ENCODE data around the gene TNNT3.

Gene TNNT3

DNA sequence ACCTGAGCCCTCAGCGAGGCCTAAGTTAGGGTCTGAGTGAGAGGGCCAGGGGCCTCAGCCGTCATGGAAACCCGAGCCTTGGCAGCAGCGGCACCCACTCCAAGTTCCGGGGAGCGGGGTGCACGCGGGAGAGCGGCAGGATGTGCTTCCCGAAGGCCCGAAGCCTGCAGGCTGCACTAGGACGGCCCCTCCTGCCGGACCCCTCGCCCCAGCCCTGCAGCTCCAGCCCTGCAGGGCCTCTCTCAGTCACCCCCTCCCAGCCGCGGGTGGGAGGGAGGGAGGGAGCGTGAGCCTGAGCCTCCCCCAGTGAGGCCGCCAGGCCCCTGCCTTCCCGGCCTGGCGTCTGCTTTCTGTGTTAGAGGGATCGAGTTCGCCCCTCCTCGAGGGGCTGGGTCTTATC is 50.3 kb downstream of the TNNT3 start:
- H3K36me3 ChIP-seq (ENCODE audit: control insufficient read depth, insufficient read depth, low read length) = no peaks in the 10 kb centered on the region
- H3K4me3 ChIP-seq (ENCODE audit: low read depth, low read length) = no peak overlapping the region
- H3K27ac ChIP-seq (ENCODE audit: low read depth, low read length) = no peak overlapping the region
- H3K9me3 ChIP-seq (ENCODE audit: control insufficient read depth, insufficient read depth, low read depth, low read length) = no peaks in the 10 kb centered on the region
- H3K27me3 ChIP-seq (ENCODE audit: control insufficient read depth, insufficient read depth, low read length) = no peaks in the 10 kb centered on the region
- H3K4me1 ChIP-seq (ENCODE audit: control insufficient read depth, insufficient read depth, low read length) = no peaks in the 10 kb centered on the region
- H3K9ac ChIP-seq (ENCODE audit: low read length) = no peak overlapping the region

DNA sequence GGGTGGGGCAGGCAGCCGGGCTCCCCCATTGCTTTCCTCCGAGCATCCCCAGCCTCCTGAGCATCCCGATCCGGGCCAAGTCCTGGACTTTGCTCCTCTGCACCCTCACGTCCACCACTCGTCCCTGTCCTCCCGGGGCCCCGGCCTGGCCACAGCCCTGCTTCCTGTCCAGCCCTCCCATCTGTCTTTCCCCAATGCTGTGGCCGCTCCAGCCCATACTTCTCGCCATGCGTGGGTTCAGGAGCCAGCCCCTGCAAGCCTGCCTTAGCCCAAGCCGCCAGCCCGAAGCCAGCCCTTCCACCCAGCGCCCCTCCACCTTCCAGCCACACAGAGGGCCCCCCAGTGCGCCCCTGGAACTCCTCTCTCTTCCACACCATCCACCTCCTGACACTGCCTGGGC is 51.5 kb downstream of the TNNT3 start:
- H3K4me1 ChIP-seq (ENCODE audit: control insufficient read depth, insufficient read depth, low read length) = no peaks in the 10 kb centered on the region
- H3K36me3 ChIP-seq (ENCODE audit: control insufficient read depth, insufficient read depth, low read length) = no peaks in the 10 kb centered on the region
- no peak overlapping the region for H3K4me3 ChIP-seq (ENCODE audit: low read depth, low read length)
- H3K27ac ChIP-seq (ENCODE audit: low read depth, low read length) = no peak overlapping the region
- H3K9me3 ChIP-seq (ENCODE audit: control insufficient read depth, insufficient read depth, low read depth, low read length) = no peaks in the 10 kb centered on the region
- H3K9ac ChIP-seq (ENCODE audit: low read length) = no peak overlapping the region
- no peaks in the 10 kb centered on the region for H3K27me3 ChIP-seq (ENCODE audit: control insufficient read depth, insufficient read depth, low read length)

GRCh38 chr11:1975185-1975584 is 55.7 kb downstream of the TNNT3 start:
- Histone ChIP-seq H3K27me3 (ENCODE audit: control insufficient read depth, insufficient read depth, low read length) (no peaks in the 10 kb centered on the region), H3K27ac (ENCODE audit: low read depth, low read length) (no peak overlapping the region), H3K4me3 (ENCODE audit: low read depth, low read length) (no peak overlapping the region), H3K9ac (ENCODE audit: low read length) (no peak overlapping the region), H3K36me3 (ENCODE audit: control insufficient read depth, insufficient read depth, low read length) (no peaks in the 10 kb centered on the region), H3K9me3 (ENCODE audit: control insufficient read depth, insufficient read depth, low read depth, low read length) (no peaks in the 10 kb centered on the region), H3K4me1 (ENCODE audit: control insufficient read depth, insufficient read depth, low read length) (no peaks in the 10 kb centered on the region)

GRCh38 chr11:1978720-1979473 is 59.4 kb downstream of the TNNT3 start:
- H3K9ac ChIP-seq (ENCODE audit: low read length) = no peak overlapping the region
- H3K27me3 ChIP-seq (ENCODE audit: control insufficient read depth, insufficient read depth, low read length) = no peaks in the 10 kb centered on the region
- H3K9me3 ChIP-seq (ENCODE audit: control insufficient read depth, insufficient read depth, low read depth, low read length) = no peaks in the 10 kb centered on the region
- H3K36me3 ChIP-seq (ENCODE audit: control insufficient read depth, insufficient read depth, low read length) = no peaks in the 10 kb centered on the region
- H3K4me3 ChIP-seq (ENCODE audit: low read depth, low read length) = no peak overlapping the region
- no peak overlapping the region for H3K27ac ChIP-seq (ENCODE audit: low read depth, low read length)
- no peaks in the 10 kb centered on the region for H3K4me1 ChIP-seq (ENCODE audit: control insufficient read depth, insufficient read depth, low read length)

DNA sequence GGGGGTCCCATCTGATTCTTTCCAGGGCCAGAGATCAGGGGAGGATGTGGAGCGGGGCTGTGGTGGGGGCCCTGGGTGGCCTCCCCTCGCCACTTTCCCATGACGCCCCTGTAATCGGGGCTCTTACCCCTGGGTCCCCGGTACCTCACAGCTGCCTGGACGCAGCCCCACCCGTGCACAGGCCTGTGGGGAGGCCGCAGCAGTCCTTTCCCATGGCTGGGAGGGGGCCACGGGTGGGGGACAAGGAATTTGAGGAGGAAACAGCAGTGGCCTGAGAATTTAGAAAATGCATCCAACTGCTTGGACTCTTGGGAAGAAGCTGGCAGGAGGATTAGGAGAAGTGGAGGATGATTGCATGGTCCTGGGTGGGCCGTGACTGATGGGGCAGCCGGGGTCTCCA is 60.1 kb downstream of the TNNT3 start:
- Histone ChIP-seq H3K36me3 (ENCODE audit: control insufficient read depth, insufficient read depth, low read length) (no peaks in the 10 kb centered on the region), H3K27me3 (ENCODE audit: control insufficient read depth, insufficient read depth, low read length) (no peaks in the 10 kb centered on the region), H3K9ac (ENCODE audit: low read length) (no peak overlapping the region), H3K9me3 (ENCODE audit: control insufficient read depth, insufficient read depth, low read depth, low read length) (no peaks in the 10 kb centered on the region), H3K27ac (ENCODE audit: low read depth, low read length) (no peak overlapping the region), H3K4me3 (ENCODE audit: low read depth, low read length) (no peak overlapping the region), H3K4me1 (ENCODE audit: control insufficient read depth, insufficient read depth, low read length) (no peaks in the 10 kb centered on the region)

DNA sequence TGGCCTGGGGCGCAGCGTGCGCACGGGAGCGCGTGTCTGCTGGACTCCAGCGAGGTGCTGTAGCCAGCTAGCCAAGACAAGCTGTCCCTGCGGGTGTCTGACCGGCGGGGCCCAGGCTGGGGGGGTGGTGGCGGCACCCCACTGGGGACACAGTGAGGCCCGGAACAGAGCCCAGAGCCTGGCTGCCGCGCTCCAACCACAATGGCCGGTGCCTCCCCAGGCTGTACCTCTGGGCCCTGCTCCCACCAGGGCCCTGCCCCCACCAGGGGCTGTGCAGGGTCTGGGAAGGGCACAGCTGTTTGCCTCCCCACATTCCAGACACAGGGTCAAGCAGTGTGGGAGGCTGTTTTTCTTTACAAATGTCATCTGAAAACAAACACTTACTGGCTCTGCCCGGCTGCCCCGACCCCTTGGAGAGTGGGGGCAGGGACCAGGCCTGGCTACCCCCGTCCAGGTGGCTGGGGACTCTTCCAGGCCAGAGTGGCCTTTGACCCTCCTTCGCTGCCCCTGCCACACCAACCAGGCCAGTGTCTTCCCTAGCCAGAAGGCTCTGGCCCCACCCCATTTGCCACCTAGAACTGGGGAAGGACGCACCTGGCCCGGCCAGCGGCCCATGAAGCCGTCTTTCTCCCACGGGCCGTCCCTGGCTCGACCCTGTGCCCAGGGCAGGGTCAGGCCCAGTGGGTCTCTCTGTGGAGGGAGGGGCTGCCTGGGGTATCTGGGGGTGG is 63.5 kb downstream of the TNNT3 start:
- Histone ChIP-seq H3K27me3 (ENCODE audit: control insufficient read depth, insufficient read depth, low read length) (no peaks in the 10 kb centered on the region), H3K9ac (ENCODE audit: low read length) (no peak overlapping the region), H3K27ac (ENCODE audit: low read depth, low read length) (no peak overlapping the region), H3K4me1 (ENCODE audit: control insufficient read depth, insufficient read depth, low read length) (no peaks in the 10 kb centered on the region), H3K9me3 (ENCODE audit: control insufficient read depth, insufficient read depth, low read depth, low read length) (no peaks in the 10 kb centered on the region), H3K4me3 (ENCODE audit: low read depth, low read length) (no peak overlapping the region), H3K36me3 (ENCODE audit: control insufficient read depth, insufficient read depth, low read length) (no peaks in the 10 kb centered on the region)

DNA sequence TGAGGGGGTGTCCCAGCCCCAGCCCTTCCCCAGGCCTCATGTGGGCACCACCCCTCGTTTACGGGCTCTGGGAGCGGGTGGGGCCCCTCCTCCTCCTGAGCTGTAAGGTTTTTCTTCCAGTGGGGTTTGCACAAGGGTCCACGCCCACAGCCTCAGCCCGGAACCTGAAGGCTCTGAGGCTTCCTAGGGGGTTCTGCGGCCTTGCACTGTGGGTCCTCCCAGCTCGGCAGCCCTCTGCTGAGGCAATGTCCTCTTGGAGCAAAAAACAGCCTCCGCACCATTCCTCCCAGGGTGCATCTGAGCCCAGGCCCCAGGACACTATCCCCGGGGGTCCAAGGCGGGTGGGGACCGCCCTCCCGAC is 64.1 kb downstream of the TNNT3 start:
- H3K9ac ChIP-seq (ENCODE audit: low read length) = no peak overlapping the region
- H3K36me3 ChIP-seq (ENCODE audit: control insufficient read depth, insufficient read depth, low read length) = no peaks in the 10 kb centered on the region
- no peak overlapping the region for H3K27ac ChIP-seq (ENCODE audit: low read depth, low read length)
- H3K4me3 ChIP-seq (ENCODE audit: low read depth, low read length) = no peak overlapping the region
- no peaks in the 10 kb centered on the region for H3K27me3 ChIP-seq (ENCODE audit: control insufficient read depth, insufficient read depth, low read length)
- no peaks in the 10 kb centered on the region for H3K4me1 ChIP-seq (ENCODE audit: control insufficient read depth, insufficient read depth, low read length)
- H3K9me3 ChIP-seq (ENCODE audit: control insufficient read depth, insufficient read depth, low read depth, low read length) = no peaks in the 10 kb centered on the region

DNA sequence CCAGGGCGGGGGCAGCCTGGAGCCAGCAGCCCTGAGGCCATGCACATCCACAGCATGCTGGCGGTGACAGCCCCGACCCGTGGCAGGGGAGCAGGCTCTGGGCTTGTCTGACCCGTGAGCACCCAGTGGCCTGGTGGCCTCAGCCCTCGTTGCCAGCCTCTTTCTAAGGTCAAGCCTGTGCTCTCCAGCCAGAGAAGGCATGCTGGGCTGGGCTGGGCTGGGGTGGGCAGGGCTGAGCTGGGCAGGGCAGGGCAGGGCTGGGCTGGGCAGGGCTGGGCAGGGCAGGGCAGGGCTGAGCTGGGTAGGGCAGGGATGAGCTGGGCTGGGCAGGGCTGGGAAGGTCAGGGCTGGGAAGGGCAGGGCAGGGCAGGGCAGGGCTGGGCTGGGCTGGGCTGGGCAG is 67.5 kb downstream of the TNNT3 start:
- Histone ChIP-seq H3K4me3 (ENCODE audit: low read depth, low read length) (no peak overlapping the region), H3K36me3 (ENCODE audit: control insufficient read depth, insufficient read depth, low read length) (no peaks in the 10 kb centered on the region), H3K4me1 (ENCODE audit: control insufficient read depth, insufficient read depth, low read length) (no peaks in the 10 kb centered on the region), H3K9me3 (ENCODE audit: control insufficient read depth, insufficient read depth, low read depth, low read length) (no peaks in the 10 kb centered on the region), H3K9ac (ENCODE audit: low read length) (no peak overlapping the region), H3K27me3 (ENCODE audit: control insufficient read depth, insufficient read depth, low read length) (no peaks in the 10 kb centered on the region), H3K27ac (ENCODE audit: low read depth, low read length) (no peak overlapping the region)

DNA sequence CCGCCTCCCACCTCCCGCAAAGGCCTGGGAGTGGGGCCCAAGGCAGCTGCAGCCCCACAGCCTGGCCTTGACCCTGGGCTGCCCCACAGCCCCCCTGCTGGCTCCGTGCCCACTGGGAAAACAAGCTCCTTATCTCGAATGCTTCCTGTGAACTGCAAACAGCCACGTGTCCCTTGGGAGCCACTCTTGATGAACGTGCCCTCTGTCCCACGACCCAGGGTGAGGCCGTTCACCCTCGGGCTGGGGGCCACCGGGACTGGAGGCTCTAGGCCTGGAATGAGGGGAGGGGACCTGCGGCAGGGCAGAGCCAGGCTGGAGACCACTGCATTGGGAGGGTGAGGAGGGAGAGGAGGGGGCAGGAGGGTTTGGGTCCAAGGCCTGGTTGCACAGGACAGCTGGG is 68.7 kb downstream of the TNNT3 start:
- Histone ChIP-seq H3K9ac (ENCODE audit: low read length) (no peak overlapping the region), H3K27me3 (ENCODE audit: control insufficient read depth, insufficient read depth, low read length) (no peaks in the 10 kb centered on the region), H3K9me3 (ENCODE audit: control insufficient read depth, insufficient read depth, low read depth, low read length) (no peaks in the 10 kb centered on the region), H3K36me3 (ENCODE audit: control insufficient read depth, insufficient read depth, low read length) (no peaks in the 10 kb centered on the region), H3K27ac (ENCODE audit: low read depth, low read length) (no peak overlapping the region), H3K4me3 (ENCODE audit: low read depth, low read length) (no peak overlapping the region), H3K4me1 (ENCODE audit: control insufficient read depth, insufficient read depth, low read length) (no peaks in the 10 kb centered on the region)

All from HUES6 (cell line).